GM18517 (cell line): ENCODE results near the gene ERVFRD-1.
"Not testable (repeated sequence)": the region's sequence is repeated elsewhere in the genome, so short reads cannot be mapped to it uniquely, and the experiment has no call there.

ENCODE experiments used
- ATAC-seq: cut with Tn5 transposase; IDR thresholded peaks from one replicate; pipeline ENCODE4 v1.9.1; 2021; ENCODE audit warnings: mild to moderate bottlenecking, moderate library complexity; ENCODE audit not compliant: unreplicated experiment

The ERVFRD-1 gene

DNA sequence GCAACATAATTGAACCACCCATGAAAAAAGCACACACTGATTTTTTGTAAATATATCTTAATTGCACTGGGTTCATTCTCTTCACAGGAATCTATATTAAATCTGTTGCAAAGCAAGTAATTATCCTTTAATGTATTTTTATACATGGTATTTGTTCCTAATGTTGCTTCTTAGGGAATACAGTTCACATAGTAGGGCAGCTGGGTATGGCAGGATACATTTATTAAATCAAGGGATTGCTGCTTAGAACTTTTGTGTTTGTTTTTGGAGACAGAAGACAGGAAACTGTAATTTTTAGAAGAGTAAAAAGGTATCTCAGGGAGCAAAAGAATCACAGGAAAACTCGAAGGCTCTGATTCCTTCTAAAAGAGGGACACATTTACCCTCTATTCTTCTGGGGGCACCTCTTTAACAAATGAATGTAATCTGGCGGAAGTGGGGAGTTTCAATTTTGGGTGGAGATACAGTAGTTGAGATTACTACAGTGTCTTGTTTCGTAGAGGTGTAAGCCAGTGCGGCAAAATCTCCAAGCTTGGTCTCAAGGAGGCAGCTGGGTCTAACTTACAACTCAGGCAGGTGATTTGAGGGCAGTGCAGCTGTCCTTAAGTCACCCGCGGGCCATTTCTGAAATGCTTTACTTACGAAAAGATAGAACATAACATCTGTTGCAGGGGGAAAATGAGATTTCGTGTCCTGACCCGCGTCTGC, 18.7 kb downstream of the ERVFRD-1 start:
- peak; percentile 40 for ATAC-seq

DNA sequence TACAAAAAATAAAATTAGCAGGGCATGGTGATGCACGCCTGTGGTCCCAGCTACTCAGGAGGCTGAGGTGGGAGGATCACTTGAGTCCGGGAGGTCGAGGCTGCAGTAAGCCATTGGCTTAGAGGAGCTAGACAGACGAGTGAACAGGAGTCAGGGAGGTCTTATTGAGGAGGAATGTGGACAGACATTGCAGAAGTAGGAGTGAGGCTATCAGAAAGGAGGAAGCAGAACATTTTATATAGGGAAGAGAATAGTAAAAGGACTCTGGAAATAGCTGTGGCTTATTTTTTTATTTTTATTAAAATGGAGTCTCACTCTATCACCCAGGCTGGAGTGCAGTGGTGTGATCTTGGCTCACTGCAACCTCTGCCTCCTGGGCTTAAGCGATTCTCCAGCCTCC, 20.4 kb downstream of the ERVFRD-1 start:
- ATAC-seq: not testable (repeated sequence)

GRCh38 chr6:11089695-11090094, 21.8 kb downstream of the ERVFRD-1 start:
- no peak for ATAC-seq

DNA sequence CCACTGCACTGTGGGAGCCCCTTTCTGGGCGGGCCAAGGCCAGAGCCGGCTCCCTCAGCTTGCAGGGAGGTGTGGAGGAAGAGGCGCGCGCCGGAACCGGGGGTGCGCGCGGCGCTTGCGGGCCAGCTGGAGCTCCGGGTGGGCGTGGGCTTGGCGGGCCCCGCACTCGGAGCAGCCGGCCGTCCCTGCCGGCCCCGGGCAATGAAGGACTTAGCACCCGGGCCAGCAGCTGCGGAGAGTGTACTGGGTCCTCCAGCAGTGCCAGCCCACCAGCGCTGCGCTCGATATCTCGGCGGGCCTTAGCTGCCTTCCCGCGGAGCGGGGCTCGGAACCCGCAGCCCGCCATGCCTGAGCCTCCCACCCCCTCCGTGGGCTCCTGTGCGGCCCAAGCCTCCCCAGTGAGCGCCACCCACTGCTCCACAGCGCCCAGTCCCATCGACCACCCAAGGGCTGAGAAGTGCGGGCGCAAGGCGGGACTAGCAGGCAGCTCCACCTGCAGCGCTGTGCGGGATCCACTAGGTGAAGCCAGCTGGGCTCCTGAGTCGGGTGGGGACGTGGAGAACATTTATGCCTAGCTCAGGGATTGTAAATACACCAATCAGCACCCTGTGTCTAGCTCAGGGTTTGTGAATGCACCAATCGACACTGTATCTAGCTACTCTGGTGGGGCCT, 24.2 kb downstream of the ERVFRD-1 start:
- ATAC-seq: not testable (repeated sequence)

DNA sequence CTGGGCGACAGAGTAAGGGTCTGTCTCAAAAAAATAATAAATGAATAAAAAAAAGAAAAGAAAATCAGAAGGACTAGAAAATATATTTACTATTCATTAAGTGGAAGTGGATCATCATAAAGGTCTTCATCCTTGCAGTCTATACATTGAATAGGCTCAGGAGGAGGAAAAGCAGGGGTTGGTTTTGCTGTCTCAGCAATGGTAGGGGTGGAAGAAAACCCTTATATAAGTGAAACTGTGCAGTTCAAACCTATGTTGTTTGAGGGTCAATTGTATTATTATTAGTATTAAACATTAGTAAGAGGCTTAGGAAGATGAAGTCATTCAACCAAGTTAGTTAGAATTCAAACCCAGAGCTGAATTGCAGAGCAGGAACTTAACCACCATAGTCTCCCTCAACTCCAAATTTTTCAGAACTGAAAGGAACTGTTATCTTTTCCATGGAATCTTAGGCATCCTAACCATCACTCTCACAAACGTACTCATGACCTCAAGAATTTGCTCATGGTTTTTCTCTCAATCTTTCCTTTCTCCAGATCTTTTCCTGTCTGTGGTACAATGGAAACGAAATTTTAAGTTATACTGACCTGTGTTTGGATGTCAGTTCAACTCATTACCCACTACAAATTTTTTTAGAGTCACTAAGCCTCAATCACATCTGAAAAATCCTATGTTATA, 25.6 kb downstream of the ERVFRD-1 start:
- ATAC-seq: no peak

DNA sequence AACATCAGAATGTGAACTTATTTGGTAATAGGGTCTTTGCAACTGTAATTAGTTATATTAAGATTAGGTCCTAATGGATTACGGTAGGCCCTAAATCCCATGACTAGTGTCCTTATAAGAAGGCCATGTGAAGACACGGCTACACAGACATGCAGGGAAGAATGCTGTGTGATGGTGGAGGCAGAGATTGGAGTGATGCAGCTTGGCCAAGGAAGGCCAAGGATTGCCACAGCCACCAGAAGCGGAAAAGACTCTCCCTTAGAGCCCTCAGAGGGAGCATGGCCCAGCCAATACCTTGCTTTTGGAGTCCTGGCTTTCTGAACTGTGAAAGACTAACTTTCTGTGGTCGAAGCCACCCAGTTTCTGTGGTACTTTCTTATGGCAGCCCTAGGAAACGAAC, 27.6 kb downstream of the ERVFRD-1 start:
- no peak for ATAC-seq

DNA sequence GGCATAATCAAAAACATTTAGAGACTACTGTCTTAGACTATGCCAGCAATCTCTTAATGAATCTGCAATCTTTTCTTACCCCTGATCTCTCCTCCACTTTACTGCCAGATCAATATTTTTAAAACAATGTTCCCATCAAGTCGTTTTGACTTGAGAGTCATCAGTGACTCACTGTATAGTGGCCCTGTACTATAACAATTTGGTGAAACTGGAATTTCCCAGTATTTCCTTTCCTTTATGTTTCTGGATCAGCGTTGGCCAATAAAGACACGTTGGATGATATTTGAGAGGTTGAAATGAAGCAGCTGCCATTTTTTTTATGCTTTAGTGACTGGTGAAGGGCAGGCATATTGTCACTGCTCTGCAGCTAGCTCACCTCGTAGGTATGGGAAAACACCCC, 28.0 kb downstream of the ERVFRD-1 start:
- no peak for ATAC-seq

- no peak for ATAC-seq
Observed at GRCh38 chr6:11080296-11080695, 31.2 kb downstream of the ERVFRD-1 start.

DNA sequence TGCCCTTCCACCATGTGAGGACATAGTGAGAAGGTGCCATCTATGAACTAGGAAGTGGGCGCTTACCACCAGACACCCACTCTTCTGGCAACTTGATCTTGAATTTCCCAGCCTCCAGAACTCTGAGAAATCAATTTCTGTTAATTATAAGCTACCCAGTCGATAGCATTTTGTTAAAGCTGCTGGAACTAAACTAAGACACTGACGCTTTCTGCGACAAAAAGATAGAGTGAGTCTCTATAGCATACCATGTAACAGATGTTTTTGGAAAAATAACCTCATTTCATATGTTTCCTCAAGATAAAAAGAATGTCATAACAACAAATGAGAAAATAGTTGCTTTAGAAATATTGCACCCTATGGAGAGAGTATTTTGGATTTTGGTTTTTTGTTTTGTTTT, 33.3 kb downstream of the ERVFRD-1 start:
- no peak for ATAC-seq

- ATAC-seq: no peak
Observed at GRCh38 chr6:11076540-11076939, 35.0 kb downstream of the ERVFRD-1 start.

DNA sequence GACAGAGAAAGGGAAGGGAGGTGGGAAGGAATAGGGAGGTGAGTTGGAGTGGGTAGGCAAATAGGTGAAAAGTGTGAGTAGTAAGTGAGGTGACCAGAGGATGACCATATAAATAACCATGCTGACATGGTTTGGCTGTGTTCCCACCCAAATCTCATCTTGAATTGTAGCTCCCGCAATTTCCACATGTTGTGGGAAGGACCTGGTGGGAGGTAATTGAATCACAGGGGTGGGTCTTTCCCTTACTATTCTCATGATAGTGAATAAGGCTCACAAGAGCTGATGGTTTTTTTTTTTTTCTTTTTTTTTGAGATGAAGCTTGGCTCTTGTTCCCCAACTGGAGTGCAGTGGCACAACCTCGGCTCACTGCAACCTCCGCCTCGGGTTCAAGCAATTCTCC, 39.4 kb downstream of the ERVFRD-1 start:
- no peak for ATAC-seq

GRCh38 chr6:11069760-11070159, 41.8 kb downstream of the ERVFRD-1 start:
- ATAC-seq: no peak

GRCh38 chr6:11067348-11067747, 44.2 kb downstream of the ERVFRD-1 start:
- ATAC-seq: no peak

DNA sequence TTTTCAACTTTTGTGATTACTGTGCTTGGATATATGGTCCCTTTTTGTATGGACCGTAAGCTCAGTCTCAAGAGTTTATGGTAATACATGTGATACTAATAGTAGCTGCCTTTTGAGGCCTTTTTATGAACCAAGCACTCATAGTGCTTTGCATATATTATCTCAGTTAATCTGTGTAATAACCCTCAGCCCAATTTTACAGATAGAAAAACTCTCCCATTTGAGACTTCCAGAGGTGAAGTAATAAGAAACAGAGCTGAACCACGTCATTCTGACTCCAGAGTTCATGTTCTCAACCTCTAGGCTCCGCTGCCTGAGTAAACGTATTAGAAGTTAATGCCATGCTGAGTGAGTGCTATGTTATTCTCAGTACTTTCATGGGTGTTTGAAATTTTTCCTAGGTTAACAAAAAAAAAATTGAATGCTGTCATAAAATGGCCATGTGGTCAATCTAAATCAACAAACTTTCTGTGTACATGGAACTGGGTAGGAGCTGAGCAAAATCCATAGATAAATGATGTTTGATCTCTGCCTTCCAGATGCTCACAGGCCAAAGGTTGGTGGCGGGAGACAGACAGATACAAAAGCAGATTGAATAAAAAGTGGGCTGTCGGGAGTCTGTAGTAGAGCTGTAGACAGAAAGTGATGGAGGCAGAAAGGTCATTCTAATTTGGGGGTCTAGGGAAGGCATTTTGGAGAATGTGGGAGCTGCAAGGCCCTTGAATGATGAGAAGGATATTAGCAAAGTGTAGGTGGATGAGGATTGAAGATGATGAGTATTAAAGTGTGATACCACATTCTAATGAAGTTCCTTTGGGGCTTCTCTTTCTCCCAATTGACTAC, 44.8 kb downstream of the ERVFRD-1 start:
- no peak for ATAC-seq

GRCh38 chr6:11065436-11066202, 45.9 kb downstream of the ERVFRD-1 start:
- ATAC-seq: no peak

DNA sequence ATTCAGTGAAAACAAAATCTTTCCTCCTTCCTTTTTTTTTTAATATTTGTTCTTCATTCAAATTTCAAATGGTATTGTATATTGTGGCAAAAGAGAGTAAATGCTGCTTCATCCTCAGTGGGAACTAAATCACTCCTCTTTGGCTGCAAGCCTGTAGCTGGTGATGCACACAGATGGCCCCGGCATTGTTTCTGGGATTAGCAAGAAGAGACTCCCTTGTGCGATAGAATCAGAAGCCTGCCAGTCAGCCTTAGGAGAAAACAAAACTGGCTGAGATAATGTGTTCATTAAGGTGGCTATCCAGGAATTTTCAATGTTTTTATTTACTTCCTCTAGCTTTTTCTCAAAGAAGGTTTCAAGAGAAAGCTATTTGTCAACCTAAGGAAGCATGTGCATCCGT, 46.7 kb downstream of the ERVFRD-1 start:
- no peak for ATAC-seq

DNA sequence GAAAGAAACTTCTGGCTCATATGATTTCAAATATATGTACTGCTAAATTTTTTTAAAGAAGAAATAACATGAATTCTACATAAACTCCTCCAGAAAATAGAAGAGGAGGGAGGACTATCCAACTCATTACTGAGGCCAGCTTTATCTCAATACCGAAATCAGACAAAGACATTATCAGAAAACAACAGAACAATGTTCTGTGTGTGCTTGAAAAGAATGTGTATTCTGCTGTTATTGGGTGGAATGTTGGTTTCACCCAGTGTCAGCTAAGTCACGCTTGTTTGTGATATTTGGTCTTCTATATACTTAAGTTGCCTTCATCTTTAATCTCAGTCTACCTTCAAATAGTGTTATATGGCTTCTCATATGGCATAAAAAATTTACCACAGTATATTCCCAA, 48.8 kb downstream of the ERVFRD-1 start:
- no peak for ATAC-seq

- ATAC-seq: no peak
Observed at GRCh38 chr6:11062083-11062482, 49.4 kb downstream of the ERVFRD-1 start.

GRCh38 chr6:11058406-11058805, 53.1 kb downstream of the ERVFRD-1 start:
- ATAC-seq: no peak

DNA sequence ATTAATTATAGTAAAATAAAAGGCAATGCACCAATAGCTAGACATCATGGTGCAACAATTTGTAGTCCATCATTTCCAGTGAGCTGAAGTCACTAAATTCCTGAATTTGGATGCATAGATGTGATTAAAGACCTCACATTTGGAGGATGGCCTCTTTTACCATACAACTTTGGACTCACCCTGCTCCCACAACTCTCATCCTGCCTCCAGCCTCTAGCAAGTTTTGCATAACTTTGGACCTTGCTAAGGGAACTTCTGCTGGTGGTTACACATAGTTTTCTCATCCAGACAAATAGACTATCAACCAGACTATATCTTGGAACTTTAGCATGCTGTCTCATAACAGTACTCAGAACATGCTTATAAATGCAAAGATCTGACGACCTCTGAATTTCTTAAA, 54.7 kb downstream of the ERVFRD-1 start:
- ATAC-seq: no peak
